NCI-H526 (cell line): ENCODE measurements around the gene MAP7D3.
"Not testable (repeated sequence)": the region's sequence is repeated elsewhere in the genome, so short reads cannot be mapped to it uniquely, and the experiment has no call there.

Source experiments
- DNase-seq, 2 experiments: peaks; one replicate each; lab custom pipeline; 2025; lab: John Stamatoyannopoulos, UW

The MAP7D3 gene

DNA sequence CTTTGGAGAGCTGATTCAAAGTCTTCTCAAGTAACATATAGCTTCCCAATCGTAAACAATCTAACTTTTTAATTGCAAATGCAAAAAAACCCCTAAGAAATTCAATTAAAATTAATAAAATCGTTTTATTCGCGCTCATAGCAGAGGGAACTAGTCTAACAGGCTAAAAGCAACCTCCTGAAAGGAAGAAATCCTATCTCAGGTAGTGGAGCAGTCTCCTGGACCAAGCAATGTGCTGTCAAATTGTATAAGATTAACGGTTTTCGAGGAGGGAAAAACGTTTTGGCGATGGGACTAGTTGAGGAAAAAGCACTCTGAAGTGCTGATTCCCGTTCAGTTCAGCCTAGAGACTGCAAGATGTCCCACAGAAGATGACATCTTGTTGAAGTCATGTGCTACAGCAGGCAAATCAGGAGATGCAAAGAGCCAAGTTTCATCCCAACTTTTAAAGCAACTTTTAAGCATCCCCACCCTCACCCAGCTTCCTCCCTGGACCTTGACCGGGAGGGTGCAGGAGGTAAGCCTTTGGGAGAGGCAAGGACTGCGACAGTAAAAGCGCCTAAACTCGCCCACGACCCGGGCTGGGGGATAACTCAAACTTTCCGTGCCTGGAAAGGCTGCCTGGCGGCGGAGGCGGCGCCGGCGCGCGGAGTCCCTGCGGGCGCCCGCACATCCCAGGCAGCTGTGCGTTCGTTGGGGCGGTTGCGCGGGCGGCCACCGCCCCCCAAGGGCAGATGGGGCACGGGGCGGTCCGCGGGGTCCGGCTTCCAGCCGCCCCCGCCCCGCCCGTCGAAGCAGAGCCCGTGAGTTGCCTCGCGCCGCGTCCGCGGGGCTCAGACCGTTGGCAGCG is 784 bp downstream of the MAP7D3 start:
- DNase-seq = peak in 1 of 2 experiments; percentile 36

- DNase-seq = no peak
Observed at GRCh38 chrX:136246201-136246600, 5.0 kb downstream of the MAP7D3 start.

- not testable (repeated sequence) for DNase-seq
Observed at GRCh38 chrX:136237849-136238248, 13.4 kb downstream of the MAP7D3 start.

- DNase-seq = no peak
Observed at GRCh38 chrX:136237074-136237473, 14.1 kb downstream of the MAP7D3 start.

GRCh38 chrX:136228839-136229207 is 22.4 kb downstream of the MAP7D3 start:
- DNase-seq = no peak

DNA sequence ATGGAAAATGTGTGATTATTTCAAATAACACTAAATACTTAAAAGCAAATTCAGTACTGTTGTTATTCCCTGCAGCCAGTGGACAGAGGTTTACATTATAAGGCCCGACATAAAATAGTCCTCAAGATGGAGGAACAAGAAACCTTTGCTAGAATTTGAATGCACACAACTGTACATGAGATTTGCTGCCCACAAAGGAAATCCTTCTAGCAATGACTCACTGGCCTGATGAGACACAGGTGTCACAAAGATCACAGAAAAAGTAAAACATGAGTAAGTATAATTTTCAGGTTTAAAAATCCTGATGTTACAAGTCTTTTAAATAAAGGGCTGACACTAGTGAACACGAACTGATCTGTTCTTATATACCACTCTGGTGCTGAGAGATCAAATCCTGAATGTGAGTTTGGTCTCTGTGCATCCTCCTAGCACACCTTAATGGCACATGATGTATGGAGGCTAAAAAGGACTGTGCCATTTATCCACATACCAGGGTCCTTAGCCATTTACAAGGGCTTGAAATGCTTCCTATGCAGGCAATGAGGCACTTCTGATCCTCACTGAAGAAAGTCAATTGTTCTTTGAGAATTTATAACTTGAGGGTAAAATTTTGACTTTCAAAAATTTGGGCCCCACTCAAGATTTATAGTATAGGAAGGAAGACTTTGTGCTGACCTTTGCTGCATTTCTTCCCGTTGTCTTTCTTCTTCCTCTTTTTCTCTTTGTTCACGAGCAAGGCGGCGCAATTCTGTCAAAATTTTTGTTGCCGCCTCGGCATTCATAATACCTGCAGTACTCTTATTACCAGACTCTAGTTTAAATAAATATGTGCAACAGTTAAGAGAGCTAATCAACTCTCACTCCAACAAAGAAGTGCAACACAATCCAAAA is 23.0 kb downstream of the MAP7D3 start:
- no peak for DNase-seq

DNA sequence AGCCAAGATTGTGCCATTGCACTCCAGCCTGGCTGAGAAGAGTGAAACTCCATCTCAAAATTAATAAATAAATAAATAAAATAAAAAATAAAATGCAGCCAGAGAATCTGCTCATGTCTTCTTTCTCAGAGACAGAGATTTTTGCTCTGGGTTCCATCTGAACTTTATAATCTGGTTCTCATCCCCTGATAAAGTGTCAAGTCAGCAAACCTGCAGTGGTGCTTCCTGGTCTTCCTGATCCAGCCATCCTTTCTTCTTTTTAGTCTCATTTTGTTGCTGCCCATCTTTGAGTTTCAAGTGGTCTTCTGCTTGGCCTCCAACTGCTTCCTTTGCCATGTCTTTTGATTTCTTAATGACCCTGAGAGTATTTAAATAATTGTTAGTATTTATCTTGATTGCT is 24.1 kb downstream of the MAP7D3 start:
- no peak for DNase-seq

DNA sequence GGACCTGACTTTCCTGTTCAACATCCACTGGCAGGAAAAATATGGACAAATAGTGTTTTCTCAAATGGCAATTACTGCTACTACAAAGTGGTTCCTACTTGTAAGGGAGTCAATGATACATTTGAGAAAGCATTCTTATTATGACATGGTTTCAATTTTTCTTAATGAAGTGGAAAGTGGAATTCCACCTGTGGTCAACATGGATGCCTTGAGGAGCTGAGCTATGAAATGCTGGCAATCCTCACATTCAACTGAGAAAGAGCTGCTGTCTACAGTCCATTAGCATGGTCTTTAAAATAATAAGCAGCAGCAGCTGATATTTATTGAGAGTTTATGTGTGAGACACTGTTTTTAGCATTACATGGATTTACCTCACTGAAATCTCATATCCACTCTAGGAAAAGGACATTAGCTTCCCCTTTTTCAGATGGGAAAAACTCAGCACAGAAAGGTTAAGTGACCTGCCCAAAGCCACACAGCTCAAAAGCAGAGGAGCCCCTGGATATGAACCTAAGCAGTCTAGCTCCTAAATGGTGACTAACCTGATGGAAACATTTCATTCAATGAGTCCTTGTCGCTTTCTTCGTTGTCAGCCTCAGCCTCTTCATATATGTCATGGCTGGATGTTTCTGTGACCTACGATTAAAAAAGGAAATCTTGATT is 29.2 kb downstream of the MAP7D3 start:
- no peak for DNase-seq

DNA sequence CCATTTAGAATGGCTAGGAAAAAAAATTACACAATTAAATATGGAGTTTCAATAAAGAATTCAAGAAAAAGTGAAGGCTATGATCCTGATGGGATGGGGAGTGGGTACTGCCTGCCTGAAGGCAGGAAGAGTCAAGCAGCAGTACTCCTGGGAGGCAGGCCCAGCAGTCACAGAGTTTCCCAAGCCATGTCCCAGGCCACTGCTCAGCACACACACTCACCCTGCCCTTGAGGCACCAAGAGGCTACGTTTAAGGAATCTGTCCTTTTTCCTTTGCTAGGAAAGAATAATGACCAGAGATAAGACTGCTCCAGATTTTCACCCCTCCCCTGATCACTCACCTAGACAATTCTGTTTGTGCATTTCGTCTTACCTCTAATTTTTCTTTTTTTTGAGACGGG is 30.2 kb downstream of the MAP7D3 start:
- DNase-seq = no peak

DNA sequence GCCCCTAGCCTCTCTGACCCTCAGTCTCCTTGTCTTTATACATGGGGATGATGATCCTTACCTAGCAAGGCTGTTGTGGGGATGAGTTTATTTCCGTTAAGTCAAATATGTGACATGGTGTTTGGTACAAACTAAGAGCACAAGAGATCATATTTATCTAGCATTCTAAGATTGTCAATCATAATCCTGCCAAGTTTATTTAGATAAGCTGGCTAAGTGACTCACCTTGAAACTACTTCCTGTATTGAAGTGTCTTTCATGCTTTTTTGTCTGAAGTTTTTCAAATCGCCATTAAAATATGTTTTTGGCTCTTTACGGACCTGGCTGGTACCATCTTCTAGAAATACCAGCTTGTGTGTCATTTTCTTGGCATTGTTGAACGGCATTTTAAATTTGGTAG is 30.7 kb downstream of the MAP7D3 start:
- no peak for DNase-seq

DNA sequence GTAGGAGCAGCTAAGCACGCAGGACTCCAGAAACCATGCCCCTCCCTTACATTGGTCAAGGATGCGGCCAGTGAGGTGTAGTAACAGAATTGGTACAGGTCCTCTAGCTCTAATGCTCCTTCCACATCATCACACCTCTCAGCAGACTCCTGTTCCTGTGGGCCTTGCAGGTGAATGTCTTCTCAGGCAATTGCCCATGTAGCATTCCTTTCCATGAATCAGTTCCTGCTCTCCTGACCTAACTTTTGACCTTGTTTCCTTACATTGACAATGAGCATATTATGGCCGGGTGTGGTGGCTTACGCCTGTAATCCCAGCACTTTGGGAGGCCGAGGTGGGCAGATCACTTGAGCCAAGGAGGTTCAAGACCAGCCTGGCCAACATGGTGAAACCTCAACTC is 31.3 kb downstream of the MAP7D3 start:
- no peak for DNase-seq

- no peak for DNase-seq
Observed at GRCh38 chrX:136215559-136215958, 35.6 kb downstream of the MAP7D3 start.

DNA sequence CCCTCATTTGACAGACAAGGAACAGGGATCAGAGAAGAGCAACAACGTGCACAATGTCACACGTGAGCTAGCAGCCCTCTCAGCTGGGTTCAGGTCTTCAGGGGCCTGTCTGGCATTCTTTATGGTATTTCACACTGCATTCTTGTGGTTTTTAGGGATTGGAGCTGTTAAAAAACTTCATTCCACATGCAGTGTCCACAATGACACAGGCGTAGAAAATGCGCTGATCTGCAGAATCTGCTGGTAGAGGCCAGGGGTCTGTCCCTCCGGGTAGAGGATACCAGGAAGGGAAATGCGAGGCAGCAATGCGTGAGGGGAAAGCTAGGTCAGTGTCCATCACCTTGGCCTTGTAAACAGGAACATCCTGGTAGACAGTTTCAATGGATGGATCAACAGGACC is 36.6 kb downstream of the MAP7D3 start:
- no peak for DNase-seq

- no peak for DNase-seq
Observed at GRCh38 chrX:136212557-136213111, 38.6 kb downstream of the MAP7D3 start.

GRCh38 chrX:136211766-136212556 is 39.2 kb downstream of the MAP7D3 start:
- no peak for DNase-seq

DNA sequence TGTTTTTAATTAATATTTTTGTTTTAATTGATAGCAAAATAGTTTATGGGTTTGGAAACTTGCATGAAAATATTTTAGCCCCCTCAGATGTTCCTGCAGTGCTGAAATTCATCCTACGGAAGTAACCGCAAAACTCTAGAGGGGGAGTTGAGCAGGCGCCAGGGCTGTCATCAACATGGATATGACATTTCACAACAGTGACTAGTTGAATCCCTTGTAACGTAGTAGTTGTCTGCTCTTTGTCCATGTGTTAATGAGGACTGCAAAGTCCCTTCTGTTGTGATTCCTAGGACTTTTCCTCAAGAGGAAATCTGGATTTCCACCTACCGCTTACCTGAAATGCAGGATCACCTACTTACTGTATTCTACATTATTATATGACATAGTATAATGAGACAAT is 40.4 kb downstream of the MAP7D3 start:
- DNase-seq = no peak

DNA sequence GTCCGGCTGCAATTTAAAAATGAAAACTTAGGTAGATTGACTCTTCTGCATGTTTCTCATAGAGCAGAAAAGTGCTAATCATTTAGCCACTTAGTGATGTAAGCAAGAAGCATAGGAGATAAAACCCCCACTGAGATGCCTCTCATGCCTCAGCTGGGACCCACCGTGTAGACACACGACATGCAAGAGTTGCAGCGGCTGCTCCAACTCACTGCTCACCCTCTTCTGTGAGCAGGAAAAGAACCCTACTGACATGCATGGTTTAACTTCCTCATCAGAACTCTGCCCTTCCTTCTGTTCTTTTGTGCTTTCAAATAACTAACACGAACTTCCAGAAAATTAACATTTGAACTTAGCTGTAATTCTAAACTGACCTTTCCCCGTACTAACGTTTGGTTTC is 41.0 kb downstream of the MAP7D3 start:
- DNase-seq = no peak

- no peak for DNase-seq
Observed at GRCh38 chrX:136209751-136210150, 41.4 kb downstream of the MAP7D3 start.

DNA sequence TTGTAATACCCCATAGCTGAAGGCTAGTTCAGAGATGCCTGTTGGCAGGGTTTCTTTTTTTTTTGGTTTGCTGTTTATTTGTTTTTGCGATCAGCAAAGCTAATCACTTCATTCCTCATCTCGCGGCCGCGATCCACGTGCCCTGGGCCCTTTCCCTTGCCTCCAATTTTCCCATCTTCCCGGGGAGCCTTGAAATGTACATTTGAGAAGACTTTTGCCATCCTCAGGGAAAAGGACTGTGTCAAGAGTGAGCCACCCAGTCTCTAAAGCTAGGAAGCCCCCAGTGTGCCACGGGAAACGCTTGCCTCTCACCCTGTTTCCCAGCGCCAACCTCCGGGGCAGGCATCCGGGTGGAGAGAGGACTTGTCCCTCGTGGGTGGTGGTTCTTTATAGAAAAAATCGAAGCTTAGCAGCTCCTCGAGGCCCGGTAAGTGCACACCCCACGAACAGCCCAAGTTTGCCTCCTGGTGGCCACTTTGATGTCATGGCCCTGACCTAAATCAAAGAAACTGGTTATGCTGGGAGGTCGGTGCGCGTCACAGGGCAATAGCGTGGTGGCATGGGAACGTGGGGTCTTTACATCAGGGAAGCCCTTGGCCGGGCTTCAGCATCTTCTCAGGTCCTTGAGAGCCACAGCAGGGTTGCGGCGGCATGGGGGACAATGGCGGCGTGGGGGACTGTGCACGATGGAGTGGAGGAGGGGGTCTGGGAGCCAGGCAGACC is 42.0 kb downstream of the MAP7D3 start:
- DNase-seq = peak in 1 of 2 experiments; percentile 23

DNA sequence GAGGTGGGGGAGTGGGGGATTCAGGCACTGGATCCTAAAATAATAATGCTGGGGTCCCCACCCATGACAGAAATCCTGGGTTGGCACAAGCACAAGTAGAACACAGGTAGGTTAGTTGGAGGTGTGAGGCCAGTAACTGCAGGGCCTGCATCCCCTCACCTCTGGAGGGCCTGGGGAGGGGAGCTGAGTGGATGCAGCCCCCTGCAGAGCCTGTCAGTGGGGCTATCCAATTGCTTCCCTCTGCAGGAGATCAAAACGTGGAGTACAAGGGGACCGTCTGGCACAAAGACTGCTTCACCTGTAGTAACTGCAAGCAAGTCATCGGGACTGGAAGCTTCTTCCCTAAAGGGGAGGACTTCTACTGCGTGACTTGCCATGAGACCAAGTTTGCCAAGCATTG is 43.7 kb downstream of the MAP7D3 start:
- no peak for DNase-seq

GRCh38 chrX:136206916-136207315 is 44.3 kb downstream of the MAP7D3 start:
- no peak for DNase-seq
